NOMO-1 (cell line): Measurements from ENCODE around the gene ZNF300.
A peak's percentile ranks its signal among the peaks of the same experiment; 100 is the strongest.
"Not testable (repeated sequence)": the region's sequence is repeated elsewhere in the genome, so short reads cannot be mapped to it uniquely, and the experiment has no call there.

Experiments used
- DNase-seq, 2 experiments: peaks; one replicate each; lab custom pipeline; 2025; ENCODE audit not compliant: unreplicated experiment in 2 of 2; lab: John Stamatoyannopoulos, UW

ZNF300 gene

GRCh38 chr5:150904479-150905311, at the start of gene ZNF300:
TSS of gene ZNF300 (minus strand) at chr5:150904980. CDS start at chr5:150903155, 1,825 bp downstream.
- DNase-seq = no peak

- no peak for DNase-seq
Observed at GRCh38 chr5:150948539-150948938, 43.8 kb upstream of the ZNF300 start.

GRCh38 chr5:150946351-150946905, 41.6 kb upstream of the ZNF300 start:
- no peak for DNase-seq

- no peak for DNase-seq
Observed at GRCh38 chr5:150945947-150946346, 41.2 kb upstream of the ZNF300 start.

- no peak for DNase-seq
Observed at GRCh38 chr5:150945486-150945885, 40.7 kb upstream of the ZNF300 start.

GRCh38 chr5:150931368-150931965, 26.7 kb upstream of the ZNF300 start:
- DNase-seq = no peak

GRCh38 chr5:150918613-150919012, 13.8 kb upstream of the ZNF300 start:
- no peak for DNase-seq

- DNase-seq = no peak
Observed at GRCh38 chr5:150912312-150912814, 7.6 kb upstream of the ZNF300 start.

- DNase-seq = no peak
Observed at GRCh38 chr5:150905312-150905683, 518 bp upstream of the ZNF300 start.

- DNase-seq = no peak
Observed at GRCh38 chr5:150901446-150901845, 3.3 kb downstream of the ZNF300 start.

- DNase-seq = no peak
Observed at GRCh38 chr5:150895431-150896428, 9.1 kb downstream of the ZNF300 start.

GRCh38 chr5:150879358-150879757, 25.4 kb downstream of the ZNF300 start:
- DNase-seq = no peak

GRCh38 chr5:150862070-150862469, 42.7 kb downstream of the ZNF300 start:
- peak in 1 of 2 experiments; percentile 22 for DNase-seq

GRCh38 chr5:150860246-150860821, 44.4 kb downstream of the ZNF300 start:
- DNase-seq = no peak

GRCh38 chr5:150856700-150857099, 48.1 kb downstream of the ZNF300 start:
- not testable (repeated sequence) for DNase-seq

- DNase-seq = peak in 1 of 2 experiments; percentile 48
Observed at GRCh38 chr5:150853561-150853960, 51.2 kb downstream of the ZNF300 start.

- no peak for DNase-seq
Observed at GRCh38 chr5:150851039-150851438, 53.7 kb downstream of the ZNF300 start.

GRCh38 chr5:150848271-150848670, 56.5 kb downstream of the ZNF300 start:
- DNase-seq = no peak

- DNase-seq = no peak
Observed at GRCh38 chr5:150847334-150847695, 57.5 kb downstream of the ZNF300 start.

GRCh38 chr5:150846654-150847333, 58.0 kb downstream of the ZNF300 start:
- DNase-seq = peak; percentile 85 to 97
